Measurements from ENCODE around the gene TMEM134.
"Not testable (repeated sequence)": the region's sequence is repeated elsewhere in the genome, so short reads cannot be mapped to it uniquely, and the experiment has no call there.

Gene TMEM134

DNA sequence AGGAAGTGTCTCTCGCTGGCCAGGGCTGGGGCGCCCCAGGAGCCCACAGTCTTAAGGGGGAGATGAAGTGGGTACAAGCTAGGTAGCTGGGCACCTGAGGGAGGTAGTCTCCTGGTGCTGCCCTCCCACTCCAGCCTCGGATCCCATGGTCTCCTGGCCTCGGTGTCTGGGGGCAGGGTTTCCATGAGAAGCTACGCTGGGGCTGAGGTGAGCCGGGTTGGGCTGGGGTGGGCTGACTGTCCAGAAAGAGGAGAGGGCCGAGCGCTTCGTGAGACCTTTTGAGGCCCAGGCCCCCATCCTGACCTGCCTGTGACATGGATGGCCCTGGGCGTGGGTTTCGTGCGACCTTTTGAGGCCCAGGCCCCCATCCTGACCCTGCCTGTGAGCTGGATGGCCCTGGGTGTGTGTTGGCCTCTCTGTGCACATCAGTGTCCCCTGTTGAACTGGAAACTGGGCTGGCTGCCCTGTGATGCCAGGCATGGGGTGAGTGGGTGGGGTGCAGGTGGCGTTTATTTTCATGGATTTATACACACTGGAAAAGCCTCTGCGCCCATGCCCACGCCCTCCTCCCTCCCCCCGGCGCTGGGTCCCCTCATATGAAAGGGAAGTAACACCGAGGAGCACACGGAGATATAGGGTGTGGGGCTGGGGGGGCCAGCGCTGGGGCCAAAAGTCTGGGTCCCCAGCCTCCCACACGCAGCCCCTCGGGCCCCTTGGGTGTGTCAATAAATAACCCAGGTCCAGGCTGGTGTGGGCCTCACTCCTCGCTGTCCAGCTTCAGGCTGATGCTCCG, 22.4 kb upstream of the TMEM134 start:
- ChIA-PET CTCF (interaction anchor here (0.9 to 1.4 kb wide), 3 partner anchors 14 to 100 kb away, joined by 3 read pairs; partner anchors contain the start of genes PITPNM1 and RAD9A), POLR2A (interaction anchor here (0.6 to 1.4 kb wide), 2 partner anchors 14 to 147 kb away, joined by 3 to 4 read pairs; partner anchors contain the start of gene PITPNM1)
- Histone ChIP-seq H3K27me3 (replicated peaks in 2 of 5; ENCODE audit: control insufficient read depth in 4 of 5, insufficient read depth in 5 of 5, low read length in 4 of 5) (no peaks in the 10 kb centered on the region), H3K4me3 (ENCODE audit: control insufficient read depth in 1 of 7, extremely low read depth in 1 of 7, insufficient read depth in 4 of 7, low read depth in 2 of 7, low read length in 6 of 7) (no peak overlapping the region), H3K9me3 (ENCODE audit: control extremely low read depth in 1 of 5, control insufficient read depth in 4 of 5, insufficient read depth in 2 of 5, low read depth in 1 of 5, low read length in 4 of 5) (no peaks in the 10 kb centered on the region), H3K27ac (ENCODE audit: insufficient read depth in 1 of 2, low read depth in 1 of 2, low read length in 2 of 2, poor library complexity in 1 of 2, severe bottlenecking in 2 of 2) (no peak overlapping the region), H3K36me3 (ENCODE audit: control insufficient read depth in 4 of 4, insufficient read depth in 4 of 4, low read length in 3 of 4) (peaks cover 3 to 83% (median 49%) of the 10 kb centered on the region in 4 experiments), H3K4me1 (ENCODE audit: control extremely low read depth in 1 of 4, control insufficient read depth in 4 of 4, insufficient read depth in 4 of 4, low read length in 3 of 4) (peaks cover 0 to 2% (median 0%) of the 10 kb centered on the region in 4 experiments)
- 91% methylated on average over 16 of the region's 24 CpGs for WGBS (ENCODE audit: insufficient coverage)
- no peak for DNase-seq

DNA sequence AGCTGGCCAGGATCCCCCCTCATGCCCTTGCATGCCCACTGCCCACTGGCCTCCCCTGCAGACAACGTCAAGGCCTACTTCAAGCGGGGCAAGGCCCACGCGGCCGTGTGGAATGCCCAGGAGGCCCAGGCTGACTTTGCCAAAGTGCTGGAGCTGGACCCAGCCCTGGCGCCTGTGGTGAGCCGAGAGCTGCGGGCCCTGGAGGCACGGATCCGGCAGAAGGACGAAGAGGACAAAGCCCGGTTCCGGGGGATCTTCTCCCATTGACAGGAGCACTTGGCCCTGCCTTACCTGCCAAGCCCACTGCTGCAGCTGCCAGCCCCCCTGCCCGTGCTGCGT, 21.6 kb upstream of the TMEM134 start:
- H3K27me3 ChIP-seq (replicated peaks in 2 of 5; ENCODE audit: control insufficient read depth in 4 of 5, insufficient read depth in 5 of 5, low read length in 4 of 5): no peaks in the 10 kb centered on the region
- WGBS (ENCODE audit: insufficient coverage): 98% methylated on average over 13 of the region's 15 CpGs
- ChIA-PET POLR2A (no interaction called here), CTCF (interaction anchor here (0.9 to 1.4 kb wide), 3 partner anchors 15 to 99 kb away, joined by 3 read pairs; partner anchors contain the start of genes PITPNM1 and RAD9A)
- H3K9me3 ChIP-seq (ENCODE audit: control extremely low read depth in 1 of 5, control insufficient read depth in 4 of 5, insufficient read depth in 2 of 5, low read depth in 1 of 5, low read length in 4 of 5): no peaks in the 10 kb centered on the region
- no peak overlapping the region for H3K4me3 ChIP-seq (ENCODE audit: control insufficient read depth in 1 of 7, extremely low read depth in 1 of 7, insufficient read depth in 4 of 7, low read depth in 2 of 7, low read length in 6 of 7)
- peaks cover 3 to 78% (median 47%) of the 10 kb centered on the region in 4 experiments for H3K36me3 ChIP-seq (ENCODE audit: control insufficient read depth in 4 of 4, insufficient read depth in 4 of 4, low read length in 3 of 4)
- peaks cover 0 to 9% (median 6%) of the 10 kb centered on the region in 4 experiments for H3K4me1 ChIP-seq (ENCODE audit: control extremely low read depth in 1 of 4, control insufficient read depth in 4 of 4, insufficient read depth in 4 of 4, low read length in 3 of 4)
- no peak for DNase-seq
- no peak overlapping the region for H3K27ac ChIP-seq (ENCODE audit: insufficient read depth in 1 of 2, low read depth in 1 of 2, low read length in 2 of 2, poor library complexity in 1 of 2, severe bottlenecking in 2 of 2)

DNA sequence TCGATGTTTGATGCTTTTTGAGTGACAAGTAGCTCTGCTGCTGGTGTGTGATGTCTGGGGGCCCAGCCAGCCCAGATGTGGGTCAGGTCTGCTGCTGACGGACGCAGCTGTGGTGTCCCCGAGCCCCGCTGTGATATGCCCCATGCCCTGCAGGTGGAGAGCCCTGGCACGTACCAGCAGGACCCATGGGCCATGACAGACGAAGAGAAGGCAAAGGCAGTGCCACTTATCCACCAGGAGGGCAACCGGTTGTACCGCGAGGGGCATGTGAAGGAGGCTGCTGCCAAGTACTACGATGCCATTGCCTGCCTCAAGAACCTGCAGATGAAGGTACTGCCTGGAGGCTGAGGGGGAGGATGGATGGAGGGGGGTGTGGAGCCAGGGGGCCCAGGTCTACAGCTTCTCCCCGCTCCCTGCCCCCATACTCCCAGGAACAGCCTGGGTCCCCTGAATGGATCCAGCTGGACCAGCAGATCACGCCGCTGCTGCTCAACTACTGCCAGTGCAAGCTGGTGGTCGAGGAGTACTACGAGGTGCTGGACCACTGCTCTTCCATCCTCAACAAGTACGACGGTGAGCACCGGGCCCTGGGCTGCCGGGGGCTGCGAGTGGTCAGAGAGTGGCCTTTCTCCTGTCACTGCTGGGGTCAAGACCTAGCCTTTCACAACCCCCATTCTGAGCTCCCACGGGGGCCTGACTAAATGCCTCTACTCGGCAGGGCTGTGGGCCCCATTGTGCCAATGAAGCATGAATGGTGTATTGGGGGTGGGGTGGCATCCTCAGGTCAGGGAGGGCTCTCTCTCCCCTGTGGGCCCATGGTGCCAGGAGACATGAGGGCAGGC, 21.1 kb upstream of the TMEM134 start:
- ChIA-PET CTCF (interaction anchor here (0.9 to 1.4 kb wide), 3 partner anchors 15 to 98 kb away, joined by 3 read pairs; partner anchors contain the start of genes PITPNM1 and RAD9A), POLR2A (interaction anchor here (1.2 kb wide), 1 partner anchor 61 kb away, joined by 3 read pairs; no protein-coding TSS in a partner anchor)
- peaks cover 3 to 73% (median 47%) of the 10 kb centered on the region in 4 experiments for H3K36me3 ChIP-seq (ENCODE audit: control insufficient read depth in 4 of 4, insufficient read depth in 4 of 4, low read length in 3 of 4)
- no peak overlapping the region for H3K27ac ChIP-seq (ENCODE audit: insufficient read depth in 1 of 2, low read depth in 1 of 2, low read length in 2 of 2, poor library complexity in 1 of 2, severe bottlenecking in 2 of 2)
- H3K4me1 ChIP-seq (ENCODE audit: control extremely low read depth in 1 of 4, control insufficient read depth in 4 of 4, insufficient read depth in 4 of 4, low read length in 3 of 4): peaks cover 0 to 11% (median 9%) of the 10 kb centered on the region in 4 experiments
- no peak overlapping the region for H3K4me3 ChIP-seq (ENCODE audit: control insufficient read depth in 1 of 7, extremely low read depth in 1 of 7, insufficient read depth in 4 of 7, low read depth in 2 of 7, low read length in 6 of 7)
- H3K27me3 ChIP-seq (replicated peaks in 2 of 5; ENCODE audit: control insufficient read depth in 4 of 5, insufficient read depth in 5 of 5, low read length in 4 of 5): no peaks in the 10 kb centered on the region
- WGBS (ENCODE audit: insufficient coverage): 98% methylated on average over 16 of the region's 23 CpGs
- H3K9me3 ChIP-seq (ENCODE audit: control extremely low read depth in 1 of 5, control insufficient read depth in 4 of 5, insufficient read depth in 2 of 5, low read depth in 1 of 5, low read length in 4 of 5): no peaks in the 10 kb centered on the region
- DNase-seq: no peak

DNA sequence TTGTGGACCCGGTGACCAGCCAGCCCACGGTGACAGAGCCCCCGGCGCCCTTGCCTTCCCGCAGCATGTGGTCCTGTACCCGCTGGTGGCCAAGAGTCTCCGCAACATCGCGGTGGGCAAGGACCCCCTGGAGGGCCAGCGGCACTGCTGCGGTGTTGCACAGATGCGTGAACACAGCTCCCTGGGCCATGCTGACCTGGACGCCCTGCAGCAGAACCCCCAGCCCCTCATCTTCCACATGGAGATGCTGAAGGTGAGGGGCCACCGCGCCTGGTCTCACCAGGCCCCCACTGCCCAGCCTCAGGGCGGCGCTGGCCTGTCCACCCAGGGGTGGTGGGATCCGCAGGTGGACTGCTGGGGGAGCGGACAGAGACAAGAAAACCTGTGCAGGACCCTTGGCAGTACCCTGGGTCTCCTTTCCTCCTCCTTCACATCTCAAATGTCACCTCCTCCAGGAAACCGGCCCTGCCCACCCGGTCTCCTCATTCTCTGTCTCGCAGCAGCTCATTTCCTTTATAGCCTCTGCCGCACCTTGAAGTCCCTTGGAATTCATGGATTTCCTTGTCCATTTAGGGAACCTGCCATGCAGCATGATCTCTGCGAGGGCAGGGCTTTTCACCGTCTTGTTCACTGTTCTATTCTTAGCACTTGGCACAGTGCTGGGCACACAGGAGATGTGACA, 20.3 kb upstream of the TMEM134 start:
- Histone ChIP-seq H3K4me1 (ENCODE audit: control extremely low read depth in 1 of 4, control insufficient read depth in 4 of 4, insufficient read depth in 4 of 4, low read length in 3 of 4) (peaks cover 2 to 18% (median 17%) of the 10 kb centered on the region in 4 experiments), H3K27ac (ENCODE audit: insufficient read depth in 1 of 2, low read depth in 1 of 2, low read length in 2 of 2, poor library complexity in 1 of 2, severe bottlenecking in 2 of 2) (no peak overlapping the region), H3K9me3 (ENCODE audit: control extremely low read depth in 1 of 5, control insufficient read depth in 4 of 5, insufficient read depth in 2 of 5, low read depth in 1 of 5, low read length in 4 of 5) (no peaks in the 10 kb centered on the region), H3K4me3 (ENCODE audit: control insufficient read depth in 1 of 7, extremely low read depth in 1 of 7, insufficient read depth in 4 of 7, low read depth in 2 of 7, low read length in 6 of 7) (no peak overlapping the region), H3K27me3 (replicated peaks in 2 of 5; ENCODE audit: control insufficient read depth in 4 of 5, insufficient read depth in 5 of 5, low read length in 4 of 5) (no peaks in the 10 kb centered on the region), H3K36me3 (ENCODE audit: control insufficient read depth in 4 of 4, insufficient read depth in 4 of 4, low read length in 3 of 4) (peaks cover 3 to 69% (median 45%) of the 10 kb centered on the region in 4 experiments)
- no peak for DNase-seq
- POLR2A ChIA-PET: interaction anchor here (1.2 kb wide), 1 partner anchor 60 kb away, joined by 3 read pairs; no protein-coding TSS in a partner anchor
- WGBS (ENCODE audit: insufficient coverage): 98% methylated on average over 22 of the region's 25 CpGs
- CTCF ChIA-PET: interaction anchor here (1.2 kb wide), 1 partner anchor 12 kb away, joined by 3 read pairs; no protein-coding TSS in a partner anchor

DNA sequence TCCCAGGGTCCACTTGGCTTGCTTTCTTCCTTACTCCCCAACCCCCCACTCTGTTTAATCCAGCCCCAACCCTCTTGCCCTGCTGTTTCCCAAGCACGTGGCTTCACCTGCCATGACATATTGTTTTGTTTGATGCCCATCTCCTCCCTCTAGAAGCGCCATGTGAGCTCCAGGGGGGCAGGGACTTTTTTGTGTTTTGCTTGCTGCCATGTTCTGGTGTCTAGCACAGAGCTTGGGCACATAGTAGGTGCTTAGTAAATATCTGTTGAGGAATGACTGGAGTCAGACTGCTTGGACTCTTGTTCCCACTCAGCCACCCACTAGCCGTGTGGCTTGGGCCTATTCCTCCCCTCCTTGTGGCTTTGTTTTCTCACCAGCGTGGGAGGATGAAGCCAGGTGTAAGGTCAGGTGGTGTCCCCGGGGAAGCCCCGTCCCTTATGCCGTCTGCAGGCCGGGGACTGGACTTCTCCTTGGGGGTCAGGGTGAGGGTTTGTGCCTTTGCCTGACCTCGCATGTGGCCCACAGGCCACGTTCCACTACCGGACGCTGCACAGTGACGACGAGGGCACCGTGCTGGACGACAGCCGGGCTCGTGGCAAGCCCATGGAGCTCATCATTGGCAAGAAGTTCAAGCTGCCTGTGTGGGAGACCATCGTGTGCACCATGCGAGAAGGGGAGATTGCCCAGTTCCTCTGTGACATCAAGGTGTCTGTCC, 17.6 kb upstream of the TMEM134 start:
- H3K4me3 ChIP-seq (ENCODE audit: control insufficient read depth in 1 of 7, extremely low read depth in 1 of 7, insufficient read depth in 4 of 7, low read depth in 2 of 7, low read length in 6 of 7): no peak overlapping the region
- DNase-seq: no peak
- CTCF ChIA-PET: no interaction called here
- H3K36me3 ChIP-seq (ENCODE audit: control insufficient read depth in 4 of 4, insufficient read depth in 4 of 4, low read length in 3 of 4): peaks cover 3 to 46% (median 34%) of the 10 kb centered on the region in 4 experiments
- POLR2A ChIA-PET: no interaction called here
- H3K27ac ChIP-seq (ENCODE audit: insufficient read depth in 1 of 2, low read depth in 1 of 2, low read length in 2 of 2, poor library complexity in 1 of 2, severe bottlenecking in 2 of 2): no peak overlapping the region
- no peaks in the 10 kb centered on the region for H3K27me3 ChIP-seq (replicated peaks in 2 of 5; ENCODE audit: control insufficient read depth in 4 of 5, insufficient read depth in 5 of 5, low read length in 4 of 5)
- peaks cover 10 to 39% (median 35%) of the 10 kb centered on the region in 4 experiments for H3K4me1 ChIP-seq (ENCODE audit: control extremely low read depth in 1 of 4, control insufficient read depth in 4 of 4, insufficient read depth in 4 of 4, low read length in 3 of 4)
- WGBS (ENCODE audit: insufficient coverage): 96% methylated on average over 15 of the region's 20 CpGs
- no peaks in the 10 kb centered on the region for H3K9me3 ChIP-seq (ENCODE audit: control extremely low read depth in 1 of 5, control insufficient read depth in 4 of 5, insufficient read depth in 2 of 5, low read depth in 1 of 5, low read length in 4 of 5)

DNA sequence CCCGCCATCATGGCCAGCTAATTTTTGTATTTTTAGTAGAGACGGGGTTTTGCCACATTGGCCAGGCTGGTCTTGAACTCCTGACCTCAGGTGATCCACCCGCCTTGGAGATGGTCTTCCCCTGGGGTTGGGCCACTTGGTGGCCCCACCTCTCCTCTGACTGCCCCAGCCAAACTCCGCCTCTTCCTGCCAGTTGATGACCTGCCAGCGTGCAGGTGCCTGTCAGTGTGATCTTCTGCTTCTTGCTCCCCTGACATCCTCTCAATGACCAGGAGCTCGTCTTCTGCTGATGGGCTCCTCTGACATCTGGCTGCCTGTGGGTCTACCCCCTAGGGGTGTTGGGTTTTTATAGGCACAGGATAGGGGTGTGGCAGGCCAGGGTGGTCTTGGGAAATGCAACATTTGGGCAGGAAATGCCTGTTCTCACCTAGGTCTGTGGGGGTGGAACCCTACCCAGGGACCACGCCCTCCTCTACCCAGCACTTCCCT, 16.9 kb upstream of the TMEM134 start:
- H3K27ac ChIP-seq (ENCODE audit: insufficient read depth in 1 of 2, low read depth in 1 of 2, low read length in 2 of 2, poor library complexity in 1 of 2, severe bottlenecking in 2 of 2); H3K4me3 ChIP-seq (ENCODE audit: control insufficient read depth in 1 of 7, extremely low read depth in 1 of 7, insufficient read depth in 4 of 7, low read depth in 2 of 7, low read length in 6 of 7); H3K9me3 ChIP-seq (ENCODE audit: control extremely low read depth in 1 of 5, control insufficient read depth in 4 of 5, insufficient read depth in 2 of 5, low read depth in 1 of 5, low read length in 4 of 5); POLR2A ChIA-PET; H3K27me3 ChIP-seq (replicated peaks in 2 of 5; ENCODE audit: control insufficient read depth in 4 of 5, insufficient read depth in 5 of 5, low read length in 4 of 5); DNase-seq: not testable (repeated sequence)
- Histone ChIP-seq H3K4me1 (ENCODE audit: control extremely low read depth in 1 of 4, control insufficient read depth in 4 of 4, insufficient read depth in 4 of 4, low read length in 3 of 4) (peaks cover 10 to 39% (median 35%) of the 10 kb centered on the region in 4 experiments), H3K36me3 (ENCODE audit: control insufficient read depth in 4 of 4, insufficient read depth in 4 of 4, low read length in 3 of 4) (peaks cover 3 to 39% (median 30%) of the 10 kb centered on the region in 4 experiments)
- WGBS (ENCODE audit: insufficient coverage): 77% methylated on average over 7 of the region's 7 CpGs
- CTCF ChIA-PET: interaction anchor here (0.6 kb wide), 1 partner anchor 10 kb away, joined by 3 read pairs; no protein-coding TSS in a partner anchor

Data from common myeloid progenitor, CD34-positive (primary cell).